ENCODE data around the gene SSU72. TPM values are rescaled to one million over a fixed set of nuclear protein-coding genes. Genes with fewer than 3 reads are reported as not detected.
"Not testable (repeated sequence)": the region's sequence is repeated elsewhere in the genome, so short reads cannot be mapped to it uniquely, and the experiment has no call there.

Gene SSU72
- total RNA-seq, 4 donors from 2014 or later, result 129 to 161 (median 146) TPM

DNA sequence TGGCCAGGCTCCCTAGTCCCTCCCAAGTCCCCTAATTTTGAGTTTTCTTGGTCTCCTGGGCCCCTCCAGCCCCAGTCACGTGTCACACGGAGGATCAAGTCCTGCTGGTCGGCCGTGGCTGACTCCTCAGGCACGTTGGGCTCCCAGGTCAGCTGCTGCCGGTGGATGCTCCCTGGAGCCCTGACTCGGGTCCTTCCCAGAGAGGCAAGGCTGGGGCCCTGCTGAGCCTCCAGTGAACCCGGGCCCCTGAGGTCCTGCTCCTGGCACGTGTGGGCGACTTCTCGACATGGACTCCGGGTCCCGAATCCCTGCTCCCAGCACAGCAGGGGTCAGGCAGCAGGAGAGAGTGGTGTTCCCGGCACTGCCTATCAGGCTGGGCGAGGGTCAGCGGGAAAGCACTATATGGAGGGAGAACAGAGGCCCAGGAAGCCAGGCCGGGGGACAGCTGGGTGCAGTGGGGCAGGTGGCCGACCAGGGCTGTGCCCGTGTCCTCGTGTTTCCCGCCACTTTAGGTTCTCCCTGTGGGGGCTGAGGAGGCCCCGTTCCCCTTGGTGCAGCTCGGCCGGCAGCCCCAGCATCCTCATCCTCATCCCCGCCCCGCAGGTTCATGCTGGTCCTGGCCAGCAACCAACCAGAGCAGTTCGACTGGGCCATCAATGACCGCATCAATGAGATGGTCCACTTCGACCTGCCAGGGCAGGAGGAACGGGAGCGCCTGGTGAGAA lies 47.4 kb downstream of the SSU72 start:
- Histone ChIP-seq H3K4me1 (no peaks in the 10 kb centered on the region), H3K36me3 (peaks cover 0 to 88% (median 4%) of the 10 kb centered on the region in 3 donors), H3K9me3 (peaks cover 0 to 19% (median 3%) of the 10 kb centered on the region in 4 donors), H3K27ac (no peak overlapping the region), H3K4me3 (no peak overlapping the region), H3K27me3 (no peaks in the 10 kb centered on the region)
- no peak for TF ChIP-seq CTCF (IDR thresholded peaks at IDR 0.05)
- no peak for TF ChIP-seq POLR2A (IDR thresholded peaks at IDR 0.05)
- no peak for TF ChIP-seq EP300 (IDR thresholded peaks at IDR 0.05)
- DNase-seq (ENCODE audit: low spot score in 2 of 2), result no peak
- 88 to 91% methylated on average over 27 to 31 of the region's 31 CpGs for WGBS, 2 donors

- no CpG with 5 or more reads among the region's 21 CpGs for WGBS, 2 donors
- not testable (repeated sequence) for DNase-seq (ENCODE audit: low spot score in 2 of 2); H3K4me1 ChIP-seq; H3K27ac ChIP-seq; H3K4me3 ChIP-seq; H3K27me3 ChIP-seq
- Histone ChIP-seq H3K36me3 (peaks cover 0 to 88% (median 4%) of the 10 kb centered on the region in 3 donors), H3K9me3 (peaks cover 0 to 11% (median 0%) of the 10 kb centered on the region in 4 donors)
Measured at GRCh38 chr1:1526476-1526875, 48.2 kb downstream of the SSU72 start.

DNA sequence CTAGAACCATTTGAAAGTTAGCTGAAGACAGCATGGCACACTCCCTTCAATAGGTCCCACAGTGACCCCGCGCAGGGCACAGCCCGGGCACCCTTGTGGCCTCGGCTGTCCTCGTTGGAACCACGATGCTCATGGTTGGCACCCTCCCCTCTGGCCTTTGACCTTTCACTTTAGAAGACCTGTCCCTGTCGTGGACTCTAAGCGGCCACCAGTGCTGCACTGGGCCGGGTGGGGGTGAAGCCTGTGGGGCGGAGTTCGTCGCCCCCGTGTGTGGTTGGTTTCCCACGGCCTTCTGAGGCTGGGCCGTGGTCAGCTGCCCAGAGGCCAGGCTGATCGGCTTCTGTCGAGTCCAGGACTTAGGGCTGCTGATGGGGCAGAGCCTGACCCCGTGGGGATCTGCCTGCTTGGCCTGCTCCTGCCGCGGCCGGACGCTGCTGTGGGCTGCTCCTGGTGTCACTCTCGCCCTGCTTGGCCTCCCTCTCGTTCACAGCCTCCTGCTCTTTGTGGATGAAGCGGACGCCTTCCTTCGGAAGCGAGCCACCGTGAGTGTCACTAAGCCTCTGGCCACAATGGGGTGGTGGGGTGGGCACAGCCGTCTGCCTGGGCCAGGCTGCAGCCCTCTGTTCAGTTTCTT lies 49.8 kb downstream of the SSU72 start:
- 92 to 93% methylated on average over 12 to 26 of the region's 30 CpGs for WGBS, 2 donors
- H3K4me1 ChIP-seq; H3K9me3 ChIP-seq; H3K27me3 ChIP-seq; H3K27ac ChIP-seq; DNase-seq (ENCODE audit: low spot score in 2 of 2); H3K4me3 ChIP-seq: not testable (repeated sequence)
- H3K36me3 ChIP-seq, result peaks cover 0 to 91% (median 4%) of the 10 kb centered on the region in 3 donors

DNA sequence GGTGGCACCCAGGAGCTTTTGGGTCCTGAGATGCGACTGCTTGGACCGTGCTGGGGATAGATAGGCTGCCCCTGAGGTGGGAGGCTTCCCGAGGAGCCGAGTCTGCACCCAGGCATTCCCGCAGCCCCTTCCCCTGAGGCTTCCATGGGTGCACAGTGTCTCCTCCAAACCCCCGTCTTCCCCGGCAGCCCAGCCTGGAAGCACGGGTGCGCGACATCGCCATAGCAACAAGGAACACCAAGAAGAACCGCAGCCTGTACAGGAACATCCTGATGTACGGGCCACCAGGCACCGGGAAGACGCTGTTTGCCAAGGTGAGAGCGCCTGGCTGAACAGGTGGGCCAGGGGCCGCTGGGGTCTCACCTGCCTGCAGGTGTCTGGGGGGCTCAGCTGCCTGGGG lies 51.0 kb downstream of the SSU72 start:
- H3K9me3 ChIP-seq; H3K27ac ChIP-seq; H3K4me1 ChIP-seq; H3K27me3 ChIP-seq; DNase-seq (ENCODE audit: low spot score in 2 of 2); H3K4me3 ChIP-seq: not testable (repeated sequence)
- WGBS, 2 donors, result 89 to 92% methylated on average over 13 to 17 of the region's 17 CpGs
- peaks cover 0 to 85% (median 4%) of the 10 kb centered on the region in 3 donors for H3K36me3 ChIP-seq

DNA sequence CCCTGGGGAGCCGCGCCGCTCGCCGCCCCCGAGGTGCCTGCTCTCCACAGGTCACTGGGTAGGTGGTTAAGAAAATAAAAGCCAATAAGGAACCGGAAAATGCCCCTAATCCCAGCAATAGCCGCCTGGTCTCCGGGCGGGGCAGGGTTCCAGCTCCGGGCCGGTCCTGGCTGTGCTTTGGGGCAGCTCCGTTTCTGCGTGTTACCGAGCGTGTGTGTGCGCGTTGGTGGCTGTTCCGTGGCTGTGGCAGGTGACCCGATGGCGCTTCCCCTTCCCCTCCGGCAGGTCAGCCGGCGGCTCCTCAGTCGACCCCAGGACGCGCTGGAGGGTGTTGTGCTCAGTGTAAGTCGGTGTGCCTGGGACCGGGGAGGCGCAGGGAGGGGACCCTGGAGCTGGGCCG lies 51.4 kb downstream of the SSU72 start:
- not testable (repeated sequence) for H3K4me1 ChIP-seq; H3K27ac ChIP-seq; H3K4me3 ChIP-seq; H3K27me3 ChIP-seq; H3K9me3 ChIP-seq; DNase-seq (ENCODE audit: low spot score in 2 of 2)
- 91 to 96% methylated on average over 31 of the region's 31 CpGs for WGBS, 2 donors
- H3K36me3 ChIP-seq, result peaks cover 0 to 85% (median 3%) of the 10 kb centered on the region in 3 donors

- H3K36me3 ChIP-seq, result peaks cover 0 to 84% (median 0%) of the 10 kb centered on the region in 3 donors
Measured at GRCh38 chr1:1522536-1522935, 52.1 kb downstream of the SSU72 start.

GRCh38 chr1:1521331-1521730 lies 53.3 kb downstream of the SSU72 start:
- DNase-seq (ENCODE audit: low spot score in 2 of 2), result no peak
- no peak overlapping the region for H3K27ac ChIP-seq
- H3K36me3 ChIP-seq, result peaks cover 0 to 82% (median 0%) of the 10 kb centered on the region in 3 donors
- no peak overlapping the region for H3K4me3 ChIP-seq
- 94 to 95% methylated on average over 19 of the region's 19 CpGs for WGBS, 2 donors
- TF ChIP-seq EP300 (IDR thresholded peaks at IDR 0.05) (no peak), CTCF (IDR thresholded peaks at IDR 0.05) (no peak), POLR2A (IDR thresholded peaks at IDR 0.05) (no peak)
- H3K9me3 ChIP-seq, result no peaks in the 10 kb centered on the region
- H3K27me3 ChIP-seq, result no peaks in the 10 kb centered on the region
- H3K4me1 ChIP-seq, result no peaks in the 10 kb centered on the region

More at GRCh38 chr1:1522536-1522935, 52.1 kb downstream of the SSU72 start:
- not testable (repeated sequence) for H3K4me1 ChIP-seq; H3K9me3 ChIP-seq; H3K27me3 ChIP-seq; H3K4me3 ChIP-seq; H3K27ac ChIP-seq; DNase-seq (ENCODE audit: low spot score in 2 of 2)
- WGBS, 2 donors, result 85 to 90% methylated on average over 13 to 30 of the region's 30 CpGs

GRCh38 chr1:1519805-1520505 lies 54.7 kb downstream of the SSU72 start:
- not testable (repeated sequence) for H3K27me3 ChIP-seq; H3K9me3 ChIP-seq; H3K4me3 ChIP-seq; H3K4me1 ChIP-seq; DNase-seq (ENCODE audit: low spot score in 2 of 2); H3K27ac ChIP-seq
- peaks cover 0 to 72% (median 0%) of the 10 kb centered on the region in 3 donors for H3K36me3 ChIP-seq
- 96% methylated on average over 45 to 50 of the region's 51 CpGs for WGBS, 2 donors

GRCh38 chr1:1518621-1519007 lies 56.0 kb downstream of the SSU72 start:
- H3K27ac ChIP-seq; H3K27me3 ChIP-seq; DNase-seq (ENCODE audit: low spot score in 2 of 2); H3K4me3 ChIP-seq; H3K9me3 ChIP-seq; H3K4me1 ChIP-seq: not testable (repeated sequence)
- WGBS, 2 donors, result 93 to 94% methylated on average over 15 to 17 of the region's 19 CpGs
- peaks cover 0 to 64% (median 0%) of the 10 kb centered on the region in 3 donors for H3K36me3 ChIP-seq

Measured in tibial nerve (tissue), 4 donors.